H9 (cell line): ENCODE results near the gene KHK. TPM values are rescaled to one million over a fixed set of nuclear protein-coding genes. Genes with fewer than 3 reads are reported as not detected.

ENCODE experiments used
- DNase-seq: peaks from one replicate; pipeline ENCODE4 v3.0.0-alpha.2; 2017
- H2AFZ ChIP-seq: one replicate; pipeline ENCODE4 v1.6.1; 2013; ENCODE audit warnings: mild to moderate bottlenecking, low read length, control low read depth, moderate library complexity
- H2AK5ac ChIP-seq: 2 replicates; pipeline ENCODE4 v1.6.1; 2013; ENCODE audit warnings: low read length, control low read depth, mixed read lengths; ENCODE audit not compliant: insufficient read length
- H2BK120ac ChIP-seq: one replicate; pipeline ENCODE4 v1.6.1; 2013; ENCODE audit warnings: low read depth, mild to moderate bottlenecking, low read length, control low read depth, inconsistent platforms; ENCODE audit not compliant: poor library complexity, severe bottlenecking
- H2BK12ac ChIP-seq: 2 replicates; pipeline ENCODE4 v1.6.1; 2013; ENCODE audit warnings: low read length, control low read depth, mixed read lengths, low read depth; ENCODE audit not compliant: insufficient read length
- H2BK15ac ChIP-seq: 2 replicates; pipeline ENCODE4 v1.6.1; 2013; ENCODE audit warnings: low read depth, low read length, control low read depth
- H2BK20ac ChIP-seq: one replicate; pipeline ENCODE4 v1.6.1; 2013; ENCODE audit warnings: low read depth, mild to moderate bottlenecking, low read length, control low read depth, inconsistent platforms; ENCODE audit not compliant: poor library complexity, severe bottlenecking
- H2BK5ac ChIP-seq: 2 replicates; pipeline ENCODE4 v1.6.1; 2013; ENCODE audit warnings: low read length, control low read depth, mixed read lengths; ENCODE audit not compliant: insufficient read length
- H3K14ac ChIP-seq: 2 replicates; pipeline ENCODE4 v1.6.1; 2013; ENCODE audit warnings: low read length, control low read depth; ENCODE audit not compliant: insufficient read depth
- H3K18ac ChIP-seq: 2 replicates; pipeline ENCODE4 v1.6.1; 2013; ENCODE audit warnings: low read depth, mild to moderate bottlenecking, mixed read lengths, low read length, control low read depth; ENCODE audit not compliant: insufficient read length
- H3K23ac ChIP-seq: 2 replicates; pipeline ENCODE4 v1.6.1; 2013; ENCODE audit warnings: low read length, control low read depth, mixed read lengths, low read depth; ENCODE audit not compliant: insufficient read length
- H3K23me2 ChIP-seq: 2 replicates; pipeline ENCODE4 v1.6.1; 2013; ENCODE audit warnings: low read depth, mild to moderate bottlenecking, mixed read lengths, low read length, control low read depth; ENCODE audit not compliant: insufficient read length, poor library complexity, severe bottlenecking
- H3K27ac ChIP-seq: 2 replicates; pipeline ENCODE4 v1.5.1; 2013; ENCODE audit warnings: low read length, control low read depth, mixed read lengths, low read depth; ENCODE audit not compliant: insufficient read length
- H3K27me3 ChIP-seq: 2 replicates; pipeline ENCODE4 v1.6.1; 2013; ENCODE audit warnings: low read length, control low read depth, inconsistent platforms; ENCODE audit not compliant: insufficient read depth
- H3K4ac ChIP-seq: 2 replicates; pipeline ENCODE4 v1.6.1; 2013; ENCODE audit warnings: low read depth, mild to moderate bottlenecking, control low read depth, inconsistent platforms, low read length, moderate library complexity
- H3K4me1 ChIP-seq: 2 replicates; pipeline ENCODE4 v1.6.1; 2013; ENCODE audit warnings: low read length, control low read depth, inconsistent platforms; ENCODE audit not compliant: insufficient read depth
- H3K4me2 ChIP-seq: 2 replicates; pipeline ENCODE4 v1.6.1; 2013; ENCODE audit warnings: low read length, control low read depth, mixed read lengths; ENCODE audit not compliant: insufficient read length, insufficient read depth
- H3K56ac ChIP-seq: 2 replicates; pipeline ENCODE4 v1.6.1; 2013; ENCODE audit warnings: low read depth, mild to moderate bottlenecking, mixed read lengths, low read length, control low read depth; ENCODE audit not compliant: insufficient read length
- H3K79me1 ChIP-seq: 2 replicates; pipeline ENCODE4 v1.6.1; 2013; ENCODE audit warnings: low read depth, mild to moderate bottlenecking, moderate library complexity, low read length, control low read depth, inconsistent platforms; ENCODE audit not compliant: insufficient read depth, poor library complexity, severe bottlenecking
- H3K79me2 ChIP-seq: 2 replicates; pipeline ENCODE4 v1.6.1; 2013; ENCODE audit warnings: low read length, control low read depth, inconsistent platforms; ENCODE audit not compliant: insufficient read depth
- H3K9ac ChIP-seq: 2 replicates; pipeline ENCODE4 v1.6.1; 2013; ENCODE audit warnings: low read length, control low read depth, mixed read lengths; ENCODE audit not compliant: insufficient read length; ENCODE audit errors: extremely low read depth
- H3K9me3 ChIP-seq: one replicate; pipeline ENCODE4 v1.6.1; 2013; ENCODE audit warnings: low read depth, low read length, inconsistent platforms; ENCODE audit not compliant: control insufficient read depth
- H3T11ph ChIP-seq: one replicate; pipeline ENCODE4 v1.6.1; 2013; ENCODE audit warnings: mild to moderate bottlenecking, low read length, control low read depth, inconsistent platforms
- H4K20me1 ChIP-seq: one replicate; pipeline ENCODE4 v1.6.1; 2013; ENCODE audit not compliant: control insufficient read depth, insufficient read length, insufficient read depth
- H4K5ac ChIP-seq: 2 replicates; pipeline ENCODE4 v1.6.1; 2013; ENCODE audit warnings: low read depth, mild to moderate bottlenecking, mixed read lengths, low read length, control low read depth; ENCODE audit not compliant: insufficient read length
- H4K8ac ChIP-seq: replicated peaks from 2 replicates; pipeline ENCODE4 v1.6.1; 2013; ENCODE audit warnings: low read length, control low read depth, mixed read lengths, low read depth; ENCODE audit not compliant: insufficient read length
- H4K91ac ChIP-seq: 2 replicates; pipeline ENCODE4 v1.6.1; 2013; ENCODE audit warnings: low read depth, mild to moderate bottlenecking, moderate library complexity, mixed read lengths, low read length, control low read depth; ENCODE audit not compliant: insufficient read length
- H3K27ac Mint-ChIP-seq, 3 experiments: 2 replicates in 2 of 3; 3 replicates in 1 of 3; pipeline ENCODE4 v1.8.0; 2020 to 2021; ENCODE audit warnings: mixed read lengths in 3 of 3, mild to moderate bottlenecking in 1 of 3, moderate library complexity in 1 of 3
- H3K27me3 Mint-ChIP-seq: 2 replicates; pipeline ENCODE4 v1.8.0; 2021; ENCODE audit warnings: low read depth, mild to moderate bottlenecking, moderate library complexity, mixed read lengths
- H3K36me3 Mint-ChIP-seq, 3 experiments: 2 replicates in 2 of 3; 3 replicates in 1 of 3; pipeline ENCODE4 v1.8.0; 2020 to 2021; ENCODE audit warnings: low read depth in 3 of 3, mixed read lengths in 3 of 3; ENCODE audit not compliant: insufficient read depth in 1 of 3
- H3K4me1 Mint-ChIP-seq, 2 experiments: 2 replicates each; pipeline ENCODE4 v1.8.0; 2020; ENCODE audit warnings: mixed read lengths in 2 of 2
- H3K4me3 Mint-ChIP-seq, 2 experiments: 2 replicates in 1 of 2; 3 replicates in 1 of 2; pipeline ENCODE4 v1.8.0; 2020 to 2021; ENCODE audit warnings: mild to moderate bottlenecking in 2 of 2, mixed read lengths in 2 of 2, moderate library complexity in 1 of 2
- H3K9me3 Mint-ChIP-seq, 2 experiments: 2 replicates in 1 of 2; 3 replicates in 1 of 2; pipeline ENCODE4 v1.8.0; 2020; ENCODE audit warnings: mild to moderate bottlenecking in 2 of 2, mixed read lengths in 2 of 2, moderate library complexity in 1 of 2
- WGBS: extraction: QIAGEN DNeasy Blood & Tissue Kit; methylation state at CpG from one replicate; pipeline ENCODE4 v1.1.7; 2013; ENCODE audit warnings: missing lambda C conversion rate, low lambda C conversion rate, mixed read lengths; ENCODE audit not compliant: insufficient read length; ENCODE audit errors: extremely low coverage; 5-methylcytosine and 5-hydroxymethylcytosine counted together
- total RNA-seq: library from RNA; stranded (reverse); gene quantifications from 2 replicates; pipeline ENCODE4 v1.2.1, GENCODE V29; 2021
- TF ChIP-seq, protein P1 (sequence below): fragments of 200-600 bp; sonication (generic); conservative IDR thresholded peaks from 3 replicates; pipeline ENCODE4 v1.8.0; 2021; ENCODE audit warnings: antibody characterized with exemption, mild to moderate bottlenecking

Gene KHK
- total RNA-seq, 1 experiment from 2014 or later = 12.1 TPM

DNA sequence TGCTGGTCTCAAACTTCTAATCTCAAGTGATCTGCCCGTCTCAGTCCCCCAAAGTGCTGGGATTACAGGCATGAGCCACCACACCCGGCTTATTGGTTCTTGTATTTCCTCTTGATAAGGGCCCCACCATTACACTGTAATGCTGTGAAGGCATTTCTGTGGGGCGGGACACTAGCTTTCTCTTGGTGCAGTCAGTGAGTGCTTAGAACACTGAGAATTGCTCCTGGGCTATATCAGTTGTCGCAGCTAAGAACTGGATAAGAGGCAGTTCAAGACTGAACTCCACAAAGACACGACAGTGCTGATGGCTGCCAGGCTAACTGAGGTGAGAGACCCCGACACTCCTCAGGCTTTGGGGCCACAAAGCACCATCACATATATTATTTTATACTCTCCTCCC lies 2.1 kb downstream of the KHK start:
- Histone ChIP-seq H2AK5ac (no peak overlapping the region), H3K27me3 (no peaks in the 10 kb centered on the region), H4K5ac (no peak overlapping the region), H3K23me2 (peaks cover 13% of the 10 kb centered on the region), H3K9ac (no peak overlapping the region), H3K79me1 (no peaks in the 10 kb centered on the region), H4K20me1 (no peaks in the 10 kb centered on the region), H3K4me2 (no peak overlapping the region), H2BK5ac (no peak overlapping the region), H2AFZ (no peak overlapping the region), H3K18ac (no peak overlapping the region), H2BK12ac (no peak overlapping the region), H3K23ac (no peak overlapping the region), H4K8ac (no peak overlapping the region), H3T11ph (no peak overlapping the region), H3K4ac (no peak overlapping the region), H3K9me3 (no peaks in the 10 kb centered on the region), H3K27ac (no peak overlapping the region), H2BK20ac (no peak overlapping the region), H2BK120ac (no peak overlapping the region), H3K4me1 (no peaks in the 10 kb centered on the region), H2BK15ac (no peak overlapping the region), H4K91ac (no peak overlapping the region), H3K56ac (no peak overlapping the region), H3K14ac (no peak overlapping the region), H3K79me2 (no peaks in the 10 kb centered on the region)
- DNase-seq = no peak
- TF ChIP-seq, protein P1, sequence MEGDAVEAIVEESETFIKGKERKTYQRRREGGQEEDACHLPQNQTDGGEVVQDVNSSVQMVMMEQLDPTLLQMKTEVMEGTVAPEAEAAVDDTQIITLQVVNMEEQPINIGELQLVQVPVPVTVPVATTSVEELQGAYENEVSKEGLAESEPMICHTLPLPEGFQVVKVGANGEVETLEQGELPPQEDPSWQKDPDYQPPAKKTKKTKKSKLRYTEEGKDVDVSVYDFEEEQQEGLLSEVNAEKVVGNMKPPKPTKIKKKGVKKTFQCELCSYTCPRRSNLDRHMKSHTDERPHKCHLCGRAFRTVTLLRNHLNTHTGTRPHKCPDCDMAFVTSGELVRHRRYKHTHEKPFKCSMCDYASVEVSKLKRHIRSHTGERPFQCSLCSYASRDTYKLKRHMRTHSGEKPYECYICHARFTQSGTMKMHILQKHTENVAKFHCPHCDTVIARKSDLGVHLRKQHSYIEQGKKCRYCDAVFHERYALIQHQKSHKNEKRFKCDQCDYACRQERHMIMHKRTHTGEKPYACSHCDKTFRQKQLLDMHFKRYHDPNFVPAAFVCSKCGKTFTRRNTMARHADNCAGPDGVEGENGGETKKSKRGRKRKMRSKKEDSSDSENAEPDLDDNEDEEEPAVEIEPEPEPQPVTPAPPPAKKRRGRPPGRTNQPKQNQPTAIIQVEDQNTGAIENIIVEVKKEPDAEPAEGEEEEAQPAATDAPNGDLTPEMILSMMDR = no peak
- Mint-ChIP-seq H3K9me3 (no peaks in the 10 kb centered on the region), H3K36me3 (no peaks in the 10 kb centered on the region; a peak in 1 of 7 replicates), H3K4me1 (peaks cover 15 to 21% of the 10 kb centered on the region in 2 experiments), H3K4me3 (no peak overlapping the region), H3K27me3 (peaks cover 20% of the 10 kb centered on the region), H3K27ac (no peak overlapping the region; a peak in 1 of 7 replicates)
- WGBS = no CpG with 5 or more reads among the region's 6 CpGs
